Rectal smooth muscle tissue (tissue), 1 donor: ENCODE measurements around the gene AGMO.
"Not testable (repeated sequence)": the region's sequence is repeated elsewhere in the genome, so short reads cannot be mapped to it uniquely, and the experiment has no call there.

Source experiments
- H3K27ac ChIP-seq: one replicate; pipeline ENCODE4 v1.7.0; 2013; ENCODE audit warnings: low read depth, low read length, inconsistent platforms
- H3K27me3 ChIP-seq: one replicate; pipeline ENCODE4 v1.7.0; 2013; ENCODE audit warnings: low read length; ENCODE audit not compliant: control insufficient read depth, insufficient read depth
- H3K36me3 ChIP-seq: one replicate; pipeline ENCODE4 v1.7.0; 2013; ENCODE audit warnings: low read length; ENCODE audit not compliant: control insufficient read depth, insufficient read depth
- H3K4me1 ChIP-seq: one replicate; pipeline ENCODE4 v1.7.0; 2013; ENCODE audit warnings: low read length; ENCODE audit not compliant: control insufficient read depth, insufficient read depth
- H3K4me3 ChIP-seq: one replicate; pipeline ENCODE4 v1.7.0; 2013; ENCODE audit warnings: low read length
- H3K9ac ChIP-seq: one replicate; pipeline ENCODE4 v1.7.0; 2013; ENCODE audit warnings: low read length

AGMO gene

DNA sequence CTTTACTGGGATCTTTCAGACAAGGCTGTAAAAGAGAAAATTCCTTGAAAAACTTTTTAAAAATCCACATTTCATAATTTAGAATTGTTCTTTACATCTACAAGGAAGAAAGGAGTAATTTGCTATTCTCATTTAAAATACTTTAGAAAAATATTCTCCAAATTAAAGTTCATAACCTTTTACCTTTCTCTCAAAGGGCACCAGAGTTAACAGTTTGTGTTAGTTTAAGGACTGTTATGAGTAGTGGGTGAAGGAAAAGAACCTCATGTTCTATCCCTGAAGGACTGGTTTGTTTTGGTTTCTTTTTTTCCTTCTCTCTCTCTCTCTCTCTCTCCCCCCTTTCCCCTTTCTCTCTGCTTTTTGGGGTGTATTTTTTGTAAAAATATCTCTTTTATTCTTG lies 4.1 kb downstream of the AGMO start:
- Histone ChIP-seq H3K9ac (no peak overlapping the region), H3K27ac (no peak overlapping the region), H3K36me3 (no peaks in the 10 kb centered on the region), H3K4me3 (no peak overlapping the region), H3K27me3 (no peaks in the 10 kb centered on the region), H3K4me1 (no peaks in the 10 kb centered on the region)

DNA sequence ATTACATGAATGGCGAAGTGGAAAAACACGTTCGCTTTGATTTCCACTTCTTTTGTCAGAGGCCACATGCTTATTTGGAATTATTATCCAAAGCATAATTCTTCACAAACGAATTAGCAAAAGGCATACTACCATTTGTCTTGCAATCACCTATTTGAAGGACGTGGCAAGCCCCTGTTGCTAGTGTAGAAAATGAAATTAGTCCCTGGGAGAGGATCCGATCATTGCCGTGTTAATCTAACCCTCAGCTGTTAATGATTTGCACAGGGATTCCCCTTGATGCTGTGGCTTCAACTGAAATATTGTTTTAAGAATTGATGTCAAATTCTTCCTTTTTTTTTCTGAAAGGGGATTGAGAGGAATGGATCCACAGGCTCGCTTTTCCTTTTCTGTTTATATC lies 4.6 kb downstream of the AGMO start:
- H3K27me3 ChIP-seq: no peaks in the 10 kb centered on the region
- H3K4me1 ChIP-seq: no peaks in the 10 kb centered on the region
- no peaks in the 10 kb centered on the region for H3K36me3 ChIP-seq
- no peak overlapping the region for H3K27ac ChIP-seq
- no peak overlapping the region for H3K9ac ChIP-seq
- no peak overlapping the region for H3K4me3 ChIP-seq

DNA sequence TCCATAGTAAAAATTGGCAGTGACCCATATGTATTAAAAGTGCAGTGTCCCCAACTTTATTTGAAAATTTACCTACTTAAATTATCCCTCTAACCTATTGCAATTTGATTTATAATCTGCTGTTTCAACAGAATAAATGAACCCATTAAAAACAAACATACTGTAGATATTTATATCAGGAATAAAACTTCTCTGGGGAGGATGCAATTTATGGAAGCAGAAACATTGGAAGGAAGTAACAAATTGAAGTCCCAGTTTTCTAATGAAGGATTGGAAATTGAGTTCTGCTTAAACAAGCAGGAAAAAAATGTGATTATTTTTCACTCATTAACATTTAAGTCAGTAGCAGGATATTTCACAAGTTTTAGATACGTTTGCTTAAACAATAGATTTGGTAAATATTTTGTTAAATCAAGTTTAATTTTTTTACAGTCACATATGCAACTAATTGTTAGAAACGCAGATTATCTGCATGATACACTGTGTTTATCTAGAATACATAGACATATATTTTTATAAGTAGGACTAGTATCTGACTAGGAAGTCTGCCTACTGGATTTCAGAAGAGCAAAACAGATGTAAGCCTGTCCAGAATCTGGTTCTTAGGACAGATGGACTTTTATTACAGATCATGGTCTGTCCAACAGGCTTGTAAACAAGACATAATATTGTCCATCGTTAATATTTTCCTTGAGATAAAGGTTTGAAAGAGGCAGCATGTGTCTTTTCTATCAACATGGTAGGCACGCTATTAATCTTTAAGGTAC lies 5.3 kb downstream of the AGMO start:
- Histone ChIP-seq H3K9ac (no peak overlapping the region), H3K27ac (no peak overlapping the region), H3K27me3 (no peaks in the 10 kb centered on the region), H3K4me1 (no peaks in the 10 kb centered on the region), H3K4me3 (no peak overlapping the region), H3K36me3 (no peaks in the 10 kb centered on the region)

DNA sequence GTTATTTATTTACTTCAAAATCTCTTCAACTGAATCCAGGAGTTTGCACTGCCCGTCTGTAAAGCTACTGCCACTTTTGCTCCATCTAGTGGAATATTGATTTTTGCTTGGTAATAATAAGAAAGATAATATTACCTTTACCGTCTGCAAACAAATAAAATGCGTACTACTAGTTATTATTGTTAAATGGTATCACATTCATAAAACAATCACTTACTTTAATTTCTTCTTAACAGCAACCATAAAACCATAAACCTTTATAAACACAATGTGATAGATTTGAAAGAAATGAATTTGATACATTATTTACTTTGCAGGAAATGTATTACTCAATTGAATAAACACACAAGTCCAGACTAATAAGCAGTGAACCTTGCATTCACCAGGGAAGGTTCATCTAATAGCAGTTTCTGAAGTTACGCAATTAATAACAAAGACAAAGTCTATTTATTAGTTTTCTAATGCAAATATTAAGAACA lies 6.4 kb downstream of the AGMO start:
- Histone ChIP-seq H3K27me3 (no peaks in the 10 kb centered on the region), H3K4me3 (no peak overlapping the region), H3K36me3 (no peaks in the 10 kb centered on the region), H3K9ac (no peak overlapping the region), H3K27ac (no peak overlapping the region), H3K4me1 (no peaks in the 10 kb centered on the region)

DNA sequence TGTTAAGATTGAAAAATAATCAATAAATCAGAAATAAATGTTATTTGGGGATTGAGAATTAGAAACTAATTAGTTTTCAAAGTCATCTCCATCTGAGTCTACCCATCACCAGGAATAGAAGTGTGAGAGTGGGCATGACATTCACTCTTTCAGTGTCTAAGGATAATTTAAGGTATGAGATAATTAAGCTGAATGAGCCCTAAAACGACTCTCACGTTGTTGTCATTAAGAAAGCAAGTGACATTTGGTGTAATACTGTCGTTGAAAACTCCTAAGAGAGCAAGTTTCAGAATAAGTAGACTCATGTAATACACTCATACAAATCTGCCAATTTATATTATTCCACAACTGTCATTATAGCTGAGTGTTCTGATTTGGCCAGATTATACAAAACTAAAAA lies 7.1 kb downstream of the AGMO start:
- Histone ChIP-seq H3K27ac (no peak overlapping the region), H3K4me1 (no peaks in the 10 kb centered on the region), H3K4me3 (no peak overlapping the region)

DNA sequence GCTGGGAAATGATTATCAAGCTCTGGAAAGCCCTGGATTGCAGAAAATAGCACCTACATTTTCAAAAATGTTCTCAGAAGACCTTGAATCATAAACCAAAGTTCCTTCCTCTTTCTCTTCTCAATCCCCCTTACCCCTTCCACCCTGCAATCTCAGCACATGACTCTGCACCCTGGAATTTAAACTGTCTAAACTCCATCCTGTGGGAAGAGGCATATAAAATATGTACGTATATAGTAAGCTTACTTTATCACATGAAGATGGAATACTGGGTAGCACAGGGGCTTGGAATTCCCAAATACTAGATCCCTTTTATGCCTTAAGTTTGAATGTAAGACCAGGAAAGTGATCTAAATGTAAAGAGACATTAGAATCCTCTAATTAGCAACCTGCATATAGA lies 7.7 kb downstream of the AGMO start:
- Histone ChIP-seq H3K27me3 (no peaks in the 10 kb centered on the region), H3K36me3 (no peaks in the 10 kb centered on the region), H3K9ac (no peak overlapping the region), H3K4me3 (no peak overlapping the region), H3K4me1 (no peaks in the 10 kb centered on the region), H3K27ac (no peak overlapping the region)

More for the DNA sequence above, 7.1 kb downstream of the AGMO start:
- Histone ChIP-seq H3K27me3 (no peaks in the 10 kb centered on the region), H3K36me3 (no peaks in the 10 kb centered on the region), H3K9ac (no peak overlapping the region)

DNA sequence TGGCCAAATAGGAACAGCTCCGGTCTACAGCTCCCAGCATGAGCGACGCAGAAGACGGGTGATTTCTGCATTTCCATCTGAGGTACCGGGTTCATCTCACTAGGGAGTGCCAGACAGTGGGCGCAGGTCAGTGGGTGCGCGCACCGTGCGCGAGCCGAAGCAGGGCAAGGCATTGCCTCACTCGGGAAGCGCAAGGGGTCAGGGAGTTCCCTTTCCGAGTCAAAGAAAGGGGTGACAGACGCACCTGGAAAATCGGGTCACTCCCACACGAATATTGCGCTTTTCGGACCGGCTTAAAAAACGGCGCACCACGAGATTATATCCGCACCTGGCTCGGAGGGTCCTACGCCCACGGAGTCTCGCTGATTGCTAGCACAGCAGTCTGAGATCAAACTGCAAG lies 14.5 kb downstream of the AGMO start:
- H3K27ac ChIP-seq, H3K27me3 ChIP-seq, H3K36me3 ChIP-seq, H3K4me1 ChIP-seq, H3K4me3 ChIP-seq, H3K9ac ChIP-seq: not testable (repeated sequence)

DNA sequence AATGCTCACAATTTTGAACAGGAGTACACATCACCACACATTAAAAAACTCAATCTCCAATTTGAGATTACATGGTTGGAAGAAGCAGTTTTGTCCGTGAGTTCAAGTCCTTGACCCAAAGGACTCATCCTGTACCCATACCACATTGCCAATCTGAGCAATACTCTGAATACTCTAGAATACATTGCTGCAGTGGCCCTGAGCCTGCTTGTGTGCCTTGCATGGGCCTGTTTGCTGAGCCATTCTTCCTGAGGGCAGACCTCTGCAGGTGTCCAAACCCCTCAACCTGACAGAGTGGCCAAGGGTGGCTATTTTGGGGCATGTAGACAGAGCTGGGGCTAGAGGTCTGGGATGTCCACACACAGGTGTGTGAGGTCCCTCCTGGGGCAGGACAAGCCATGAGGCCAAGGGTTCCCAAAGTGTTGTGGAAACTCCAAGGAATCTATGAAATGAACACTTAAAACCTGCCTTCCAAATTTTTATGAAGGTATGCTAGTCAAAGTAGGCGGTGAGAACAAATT lies 15.5 kb downstream of the AGMO start:
- Histone ChIP-seq H3K9ac (no peak overlapping the region), H3K4me3 (no peak overlapping the region), H3K27me3 (no peaks in the 10 kb centered on the region), H3K36me3 (no peaks in the 10 kb centered on the region), H3K4me1 (no peaks in the 10 kb centered on the region), H3K27ac (no peak overlapping the region)

DNA sequence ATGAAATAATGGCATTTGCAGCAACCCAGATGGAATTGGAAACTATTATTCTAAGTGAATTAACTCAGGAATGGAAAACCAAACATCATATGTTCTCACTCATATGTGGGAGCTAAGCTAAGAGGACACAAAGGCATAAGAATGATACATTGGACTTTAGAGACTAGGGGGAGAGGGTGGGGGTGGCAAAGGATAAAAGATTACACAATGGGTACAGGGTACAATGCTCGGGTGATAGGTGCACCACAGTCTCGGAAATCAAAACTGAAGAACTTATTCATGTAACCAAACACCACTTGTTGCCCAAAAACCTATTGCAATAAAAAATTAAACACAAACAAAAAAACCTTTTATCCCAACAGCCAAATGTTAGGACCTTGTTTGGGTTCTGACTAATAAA lies 17.8 kb downstream of the AGMO start:
- H3K36me3 ChIP-seq: no peaks in the 10 kb centered on the region
- H3K4me1 ChIP-seq: no peaks in the 10 kb centered on the region
- H3K9ac ChIP-seq: no peak overlapping the region
- no peaks in the 10 kb centered on the region for H3K27me3 ChIP-seq
- no peak overlapping the region for H3K4me3 ChIP-seq
- no peak overlapping the region for H3K27ac ChIP-seq

DNA sequence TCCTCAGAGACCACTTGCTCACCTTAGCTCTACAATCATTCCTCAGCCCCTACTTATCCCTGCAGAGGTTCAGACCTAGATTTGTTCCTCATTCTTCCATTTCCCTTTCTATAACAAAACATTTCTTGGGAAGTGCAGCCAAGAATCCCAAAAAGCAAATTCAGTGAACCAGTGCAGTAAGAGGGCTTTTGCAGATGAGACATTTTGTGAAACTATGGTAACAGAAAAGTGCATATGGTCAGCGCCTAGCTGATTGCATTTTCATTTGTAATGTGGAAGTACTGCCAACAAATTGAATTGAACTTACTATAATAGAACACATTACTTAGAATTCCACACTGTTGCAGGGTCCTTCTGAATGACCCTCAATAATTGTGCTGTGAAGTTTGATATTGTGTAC lies 18.6 kb downstream of the AGMO start:
- Histone ChIP-seq H3K27me3 (no peaks in the 10 kb centered on the region), H3K36me3 (no peaks in the 10 kb centered on the region), H3K27ac (no peak overlapping the region), H3K4me3 (no peak overlapping the region), H3K9ac (no peak overlapping the region), H3K4me1 (no peaks in the 10 kb centered on the region)

DNA sequence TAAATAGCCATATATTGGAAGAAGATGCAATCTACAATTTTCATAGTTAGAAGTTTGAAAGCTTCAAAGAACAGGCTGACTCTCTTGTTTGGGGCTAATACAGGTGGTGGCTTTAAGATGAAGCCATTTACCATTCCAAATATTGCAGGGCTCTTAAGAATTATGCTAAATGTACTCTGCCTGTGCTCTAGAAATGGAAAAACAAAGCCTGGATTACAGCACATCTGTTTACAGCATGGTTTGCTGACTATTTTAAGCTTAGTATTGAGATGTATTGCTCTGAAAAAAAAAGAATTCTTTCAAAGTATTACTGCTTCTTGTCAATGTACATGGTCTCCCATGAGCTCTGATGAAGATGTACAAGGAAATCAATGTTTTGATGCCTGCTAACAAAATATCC lies 34.2 kb downstream of the AGMO start:
- Histone ChIP-seq H3K4me1 (no peaks in the 10 kb centered on the region), H3K4me3 (no peak overlapping the region), H3K36me3 (no peaks in the 10 kb centered on the region), H3K9ac (no peak overlapping the region), H3K27ac (no peak overlapping the region), H3K27me3 (no peaks in the 10 kb centered on the region)

DNA sequence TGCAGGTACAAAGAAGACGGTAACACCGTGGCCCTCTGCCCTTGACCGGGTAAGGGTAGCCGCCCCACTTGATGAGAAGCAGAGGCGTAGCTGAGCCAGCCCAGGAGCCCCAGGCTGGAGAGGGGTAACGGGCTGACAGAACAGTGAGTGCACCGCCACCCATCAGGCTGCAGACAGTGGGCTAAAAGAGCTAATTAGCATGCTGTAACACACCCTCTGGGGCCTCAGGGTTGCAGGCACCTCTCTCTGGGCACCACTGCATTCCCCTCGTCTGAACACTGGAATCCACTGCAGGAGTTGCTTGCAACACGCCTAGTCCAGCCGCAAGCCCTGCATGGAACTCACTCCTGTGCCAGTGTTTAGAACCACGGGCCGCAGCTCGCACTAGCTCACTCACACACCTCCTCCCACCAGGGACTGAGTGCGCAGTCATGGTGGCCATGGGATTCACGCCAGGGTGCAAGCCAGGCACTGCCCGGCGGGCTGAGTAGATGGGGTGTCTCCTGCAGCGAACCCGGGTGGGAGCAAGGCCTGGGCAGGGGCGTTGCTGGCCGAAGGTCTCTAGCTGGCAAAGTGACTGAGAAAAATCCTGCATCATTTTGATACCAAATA lies 36.1 kb downstream of the AGMO start:
- Histone ChIP-seq H3K27ac (no peak overlapping the region), H3K4me1 (no peaks in the 10 kb centered on the region), H3K36me3 (no peaks in the 10 kb centered on the region), H3K27me3 (no peaks in the 10 kb centered on the region), H3K9ac (no peak overlapping the region), H3K4me3 (no peak overlapping the region)

DNA sequence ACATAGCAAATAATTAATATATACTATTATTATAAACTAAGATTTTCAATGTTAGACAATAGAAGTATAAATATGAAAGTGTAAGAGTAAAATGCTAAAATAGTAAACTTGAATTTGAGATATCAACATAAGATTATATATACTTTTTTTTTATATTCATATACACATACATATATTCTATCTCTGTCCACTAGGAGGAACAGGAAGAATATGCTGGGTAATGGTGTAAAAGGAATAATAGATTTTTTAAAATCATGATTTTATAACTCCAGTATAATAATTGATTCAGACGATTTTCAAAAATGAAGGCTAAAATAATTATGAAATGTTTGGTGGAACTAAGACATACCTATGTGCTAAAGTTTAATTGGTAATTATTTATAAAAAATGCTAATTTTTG lies 37.7 kb downstream of the AGMO start:
- H3K4me3 ChIP-seq: no peak overlapping the region
- no peak overlapping the region for H3K27ac ChIP-seq
- H3K27me3 ChIP-seq: no peaks in the 10 kb centered on the region
- no peaks in the 10 kb centered on the region for H3K4me1 ChIP-seq
- no peaks in the 10 kb centered on the region for H3K36me3 ChIP-seq
- no peak overlapping the region for H3K9ac ChIP-seq
